Ishikawa (cell line): ENCODE data around the gene RLF.

Source experiments
- CEBPB ChIP-seq: IDR thresholded peaks from 2 replicates; pipeline ENCODE4 v1.6.1; 2012
- CREB1 ChIP-seq: IDR thresholded peaks from 2 replicates; pipeline ENCODE4 v1.6.1; 2012; ENCODE audit warnings: low read depth
- EGR1 ChIP-seq: IDR thresholded peaks from 2 replicates; pipeline ENCODE4 v1.6.1; 2012
- EP300 ChIP-seq: IDR thresholded peaks from 2 replicates; pipeline ENCODE4 v1.6.1; 2012; ENCODE audit warnings: borderline replicate concordance
- FOXM1 ChIP-seq: IDR thresholded peaks from 2 replicates; pipeline ENCODE4 v1.6.1; 2012; ENCODE audit warnings: low read depth, borderline replicate concordance
- NFIC ChIP-seq: IDR thresholded peaks from 2 replicates; pipeline ENCODE4 v1.6.1; 2012
- RAD21 ChIP-seq: IDR thresholded peaks from 2 replicates; pipeline ENCODE4 v1.6.1; 2012; ENCODE audit warnings: low read depth
- TAF1 ChIP-seq: IDR thresholded peaks from 2 replicates; pipeline ENCODE4 v1.6.1; 2012; ENCODE audit warnings: low read depth, mild to moderate bottlenecking
- TCF12 ChIP-seq: IDR thresholded peaks from 2 replicates; pipeline ENCODE4 v1.6.1; 2012; ENCODE audit warnings: low read depth
- TEAD4 ChIP-seq: IDR thresholded peaks from 2 replicates; pipeline ENCODE4 v1.6.1; 2012
- YY1 ChIP-seq: IDR thresholded peaks from 2 replicates; pipeline ENCODE4 v1.6.1; 2012; ENCODE audit warnings: low read depth
- ZBTB7A ChIP-seq: IDR thresholded peaks from 2 replicates; pipeline ENCODE4 v1.6.1; 2012; ENCODE audit warnings: low read depth
- TF ChIP-seq, protein P1 (sequence below): IDR thresholded peaks from 2 replicates; pipeline ENCODE4 v1.6.1; 2012
- TF ChIP-seq, protein P2 (sequence below): IDR thresholded peaks from 2 replicates; pipeline ENCODE4 v1.6.1; 2012
- TF ChIP-seq, protein P3 (sequence below): IDR thresholded peaks from 2 replicates; pipeline ENCODE4 v1.6.1; 2012; ENCODE audit warnings: low read depth, mild to moderate bottlenecking

Gene RLF

DNA sequence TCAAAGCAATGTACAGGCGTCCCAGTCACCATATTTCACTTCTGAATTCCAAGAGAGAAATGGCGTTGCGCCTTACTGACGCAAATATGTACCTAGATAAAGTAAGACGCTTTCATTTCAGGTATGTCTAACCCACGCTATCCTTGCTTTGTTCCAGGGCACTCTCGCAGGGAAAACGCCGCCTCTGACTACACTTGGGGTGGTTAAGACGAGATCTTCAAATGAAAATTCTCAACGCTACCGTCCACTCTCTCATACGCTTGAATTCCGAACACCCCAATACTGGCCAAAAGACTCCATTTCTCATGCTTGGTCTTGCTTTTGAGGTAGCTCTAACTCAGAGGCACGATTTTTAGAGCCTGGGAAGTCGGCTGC lies 96.1 kb downstream of the RLF start:
- TF ChIP-seq CREB1, result no peak
- TF ChIP-seq, protein P1, sequence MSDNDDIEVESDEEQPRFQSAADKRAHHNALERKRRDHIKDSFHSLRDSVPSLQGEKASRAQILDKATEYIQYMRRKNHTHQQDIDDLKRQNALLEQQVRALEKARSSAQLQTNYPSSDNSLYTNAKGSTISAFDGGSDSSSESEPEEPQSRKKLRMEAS, result no peak
- TF ChIP-seq YY1, result no peak
- TF ChIP-seq RAD21, result no peak
- TF ChIP-seq TEAD4, result no peak

DNA sequence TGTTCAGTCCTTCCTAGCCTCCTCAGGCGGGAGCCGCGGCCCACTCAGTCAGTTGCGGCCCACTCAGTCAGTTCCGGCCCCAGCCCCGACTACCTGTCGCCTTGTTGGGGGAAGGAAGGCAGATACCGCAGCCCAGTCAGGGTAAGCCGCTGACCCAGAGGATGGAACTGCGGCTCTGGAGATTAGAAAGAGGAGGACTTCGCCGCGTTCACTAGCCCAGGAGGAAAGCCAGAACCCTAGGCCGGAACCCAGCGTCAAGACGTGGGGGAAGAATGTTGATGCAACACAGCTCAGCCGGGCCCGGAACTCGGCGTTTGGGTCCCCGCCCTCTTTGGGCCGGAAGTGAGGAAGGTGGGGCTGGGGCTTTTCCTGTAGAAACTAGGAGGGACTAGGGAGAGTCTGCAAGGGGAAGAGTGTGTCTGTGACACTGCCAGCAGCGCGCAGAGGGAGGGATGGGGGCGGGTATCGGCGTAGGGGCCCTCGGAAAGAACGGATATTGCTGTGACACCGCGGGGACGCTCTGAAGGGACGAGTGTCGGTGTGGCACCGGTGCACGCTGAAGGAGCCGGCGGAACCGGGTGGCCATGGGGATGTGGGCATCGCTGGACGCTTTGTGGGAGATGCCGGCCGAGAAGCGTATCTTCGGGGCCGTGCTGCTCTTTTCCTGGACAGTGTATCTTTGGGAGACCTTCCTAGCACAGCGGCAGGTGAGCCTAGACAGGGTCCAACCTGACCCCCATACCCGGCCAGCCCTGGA lies 96.7 kb downstream of the RLF start, which contains the start of gene ZMPSTE24:
TSS of gene ZMPSTE24 (plus strand) at position 549 of the 757 bp plus-strand sequence. CDS start at position 585, 36 bp downstream.
- TF ChIP-seq TCF12 (peak; percentile 70), TAF1 (peak; percentile 97), CREB1 (peak; percentile 62; the same call in 1 of the 2 replicates), EP300 (peak; percentile 44), EGR1 (peak; percentile 54; the same call in 1 of the 2 replicates), FOXM1 (peak; percentile 55; the same call in 1 of the 2 replicates), CEBPB (peak; percentile 47; the same call in 1 of the 2 replicates), YY1 (peak; percentile 77), TEAD4 (peak; percentile 52; the same call in 1 of the 2 replicates), NFIC (peak; percentile 69), RAD21 (0 out of 2 replicates have a peak, but pooled peaks have one; percentile 22), ZBTB7A (0 out of 2 replicates have a peak, but pooled peaks have one; percentile 41)
- TF ChIP-seq, protein P1, result peak; percentile 87
- TF ChIP-seq, protein P2, sequence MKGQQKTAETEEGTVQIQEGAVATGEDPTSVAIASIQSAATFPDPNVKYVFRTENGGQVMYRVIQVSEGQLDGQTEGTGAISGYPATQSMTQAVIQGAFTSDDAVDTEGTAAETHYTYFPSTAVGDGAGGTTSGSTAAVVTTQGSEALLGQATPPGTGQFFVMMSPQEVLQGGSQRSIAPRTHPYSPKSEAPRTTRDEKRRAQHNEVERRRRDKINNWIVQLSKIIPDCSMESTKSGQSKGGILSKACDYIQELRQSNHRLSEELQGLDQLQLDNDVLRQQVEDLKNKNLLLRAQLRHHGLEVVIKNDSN, result peak; percentile 50; the same call in 1 of the 2 replicates
- TF ChIP-seq, protein P3, sequence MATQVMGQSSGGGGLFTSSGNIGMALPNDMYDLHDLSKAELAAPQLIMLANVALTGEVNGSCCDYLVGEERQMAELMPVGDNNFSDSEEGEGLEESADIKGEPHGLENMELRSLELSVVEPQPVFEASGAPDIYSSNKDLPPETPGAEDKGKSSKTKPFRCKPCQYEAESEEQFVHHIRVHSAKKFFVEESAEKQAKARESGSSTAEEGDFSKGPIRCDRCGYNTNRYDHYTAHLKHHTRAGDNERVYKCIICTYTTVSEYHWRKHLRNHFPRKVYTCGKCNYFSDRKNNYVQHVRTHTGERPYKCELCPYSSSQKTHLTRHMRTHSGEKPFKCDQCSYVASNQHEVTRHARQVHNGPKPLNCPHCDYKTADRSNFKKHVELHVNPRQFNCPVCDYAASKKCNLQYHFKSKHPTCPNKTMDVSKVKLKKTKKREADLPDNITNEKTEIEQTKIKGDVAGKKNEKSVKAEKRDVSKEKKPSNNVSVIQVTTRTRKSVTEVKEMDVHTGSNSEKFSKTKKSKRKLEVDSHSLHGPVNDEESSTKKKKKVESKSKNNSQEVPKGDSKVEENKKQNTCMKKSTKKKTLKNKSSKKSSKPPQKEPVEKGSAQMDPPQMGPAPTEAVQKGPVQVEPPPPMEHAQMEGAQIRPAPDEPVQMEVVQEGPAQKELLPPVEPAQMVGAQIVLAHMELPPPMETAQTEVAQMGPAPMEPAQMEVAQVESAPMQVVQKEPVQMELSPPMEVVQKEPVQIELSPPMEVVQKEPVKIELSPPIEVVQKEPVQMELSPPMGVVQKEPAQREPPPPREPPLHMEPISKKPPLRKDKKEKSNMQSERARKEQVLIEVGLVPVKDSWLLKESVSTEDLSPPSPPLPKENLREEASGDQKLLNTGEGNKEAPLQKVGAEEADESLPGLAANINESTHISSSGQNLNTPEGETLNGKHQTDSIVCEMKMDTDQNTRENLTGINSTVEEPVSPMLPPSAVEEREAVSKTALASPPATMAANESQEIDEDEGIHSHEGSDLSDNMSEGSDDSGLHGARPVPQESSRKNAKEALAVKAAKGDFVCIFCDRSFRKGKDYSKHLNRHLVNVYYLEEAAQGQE, result no peak; the same call in 1 of the 2 replicates

DNA sequence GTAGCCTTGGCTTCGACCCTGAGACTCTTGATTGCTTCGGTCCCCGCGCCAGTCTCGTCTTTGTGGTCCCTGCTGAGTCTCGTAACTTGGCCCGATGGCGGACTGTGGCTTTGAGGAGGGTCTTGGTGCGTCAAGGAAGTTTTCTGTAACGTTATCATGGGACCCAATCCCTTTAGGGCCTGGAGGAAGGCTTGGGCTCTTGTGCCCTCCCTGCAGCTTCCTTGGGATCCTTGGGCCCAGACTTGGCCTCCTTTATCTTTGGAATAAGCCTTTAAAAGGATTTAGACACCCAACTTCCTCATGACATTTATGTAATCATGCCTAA lies 97.2 kb downstream of the RLF start:
- no peak for TF ChIP-seq YY1
- TF ChIP-seq CREB1, result no peak
- TF ChIP-seq CEBPB, result no peak
- no peak for TF ChIP-seq EGR1

DNA sequence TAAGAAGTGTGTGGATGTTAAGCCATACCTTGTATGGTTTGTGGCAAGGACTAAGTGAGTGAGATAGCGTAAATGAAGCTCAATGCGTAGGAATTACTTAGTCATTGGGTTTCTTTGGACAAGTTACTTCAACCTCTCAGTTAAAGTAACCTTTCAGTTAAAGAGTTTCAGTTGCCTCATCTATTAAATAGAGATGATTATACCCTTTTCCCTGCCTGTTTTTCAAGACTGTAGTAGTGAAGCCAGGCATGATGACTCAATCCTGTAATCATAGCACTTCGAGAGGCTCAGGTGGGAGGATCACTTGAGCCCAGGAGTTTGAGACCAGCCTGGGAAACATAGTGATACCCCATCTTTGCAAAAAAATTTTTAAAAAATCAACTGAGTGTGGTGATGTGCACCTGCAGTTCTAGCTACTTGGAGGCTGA lies 103.2 kb downstream of the RLF start:
- TF ChIP-seq TAF1 (no peak), CREB1 (no peak), TEAD4 (no peak), EGR1 (no peak), RAD21 (no peak), EP300 (no peak), FOXM1 (no peak), TCF12 (no peak), ZBTB7A (no peak)
- TF ChIP-seq, protein P1, result no peak
- TF ChIP-seq, protein P3, result no peak
- TF ChIP-seq, protein P2, result no peak

DNA sequence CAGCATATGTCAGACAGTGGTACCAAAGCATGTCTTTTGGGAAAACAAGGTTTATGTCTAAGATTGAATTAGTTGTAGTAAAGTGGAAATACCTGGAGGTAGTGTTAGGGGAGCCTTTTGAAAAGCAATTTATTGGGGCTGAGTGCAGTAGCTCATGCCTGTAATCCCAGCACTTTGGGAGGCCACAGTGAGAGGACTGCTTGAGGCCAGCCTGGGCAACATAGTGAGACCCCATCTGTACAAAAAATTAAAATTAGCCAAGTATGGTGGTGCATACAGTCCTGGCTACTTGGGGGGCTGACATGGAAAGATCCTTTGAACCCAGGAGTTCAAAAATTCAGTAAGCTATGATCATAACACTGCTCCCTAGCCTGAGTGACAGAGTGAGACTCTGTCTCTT lies 104.1 kb downstream of the RLF start:
- TF ChIP-seq TAF1, result no peak
- TF ChIP-seq CREB1, result no peak
- TF ChIP-seq NFIC, result no peak
- no peak for TF ChIP-seq RAD21
- no peak for TF ChIP-seq YY1
- no peak for TF ChIP-seq CEBPB
- TF ChIP-seq, protein P3, result no peak
- TF ChIP-seq, protein P1, result no peak
- TF ChIP-seq EGR1, result no peak
- no peak for TF ChIP-seq ZBTB7A
- TF ChIP-seq EP300, result no peak
- TF ChIP-seq, protein P2, result no peak
- TF ChIP-seq TEAD4, result no peak
- no peak for TF ChIP-seq FOXM1
- TF ChIP-seq TCF12, result no peak
